GM18502 (cell line): ENCODE measurements around the gene PRR12.
A peak's percentile ranks its signal among the peaks of the same experiment; 100 is the strongest.

Experiments
- ATAC-seq: cut with Tn5 transposase; IDR thresholded peaks from one replicate; pipeline ENCODE4 v1.9.1; 2021; ENCODE audit warnings: mild to moderate bottlenecking; ENCODE audit not compliant: unreplicated experiment, poor library complexity

The PRR12 gene

GRCh38 chr19:49591731-49592485, 926 bp downstream of the PRR12 start:
- no peak for ATAC-seq

GRCh38 chr19:49592486-49593232, 1.7 kb downstream of the PRR12 start:
- no peak for ATAC-seq

GRCh38 chr19:49593233-49594113, 2.5 kb downstream of the PRR12 start:
- ATAC-seq: peak; percentile 52

GRCh38 chr19:49594157-49594992, 3.4 kb downstream of the PRR12 start:
- ATAC-seq: no peak

GRCh38 chr19:49594993-49595818, 4.2 kb downstream of the PRR12 start:
- ATAC-seq: no peak

- ATAC-seq: no peak
These were observed 4.9 kb downstream of the PRR12 start for GRCh38 chr19:49595819-49596404.

GRCh38 chr19:49596407-49596806, 5.4 kb downstream of the PRR12 start:
- ATAC-seq: no peak

GRCh38 chr19:49596954-49597702, 6.1 kb downstream of the PRR12 start:
- no peak for ATAC-seq

GRCh38 chr19:49597703-49597974, 6.7 kb downstream of the PRR12 start:
- no peak for ATAC-seq

- ATAC-seq: no peak
These were observed 8.7 kb downstream of the PRR12 start for GRCh38 chr19:49599378-49600295.

- ATAC-seq: no peak
These were observed 10.6 kb downstream of the PRR12 start for GRCh38 chr19:49601482-49602038.

- ATAC-seq: no peak
These were observed 11.8 kb downstream of the PRR12 start for GRCh38 chr19:49602806-49603205.

GRCh38 chr19:49605605-49606004, 14.6 kb downstream of the PRR12 start:
- ATAC-seq: no peak

- ATAC-seq: no peak
These were observed 18.6 kb downstream of the PRR12 start for GRCh38 chr19:49609499-49610092.

- no peak for ATAC-seq
These were observed 22.4 kb downstream of the PRR12 start for GRCh38 chr19:49613374-49613773.

- ATAC-seq: no peak
These were observed 23.3 kb downstream of the PRR12 start for GRCh38 chr19:49614096-49614833.
